ENCODE results near the gene EDN1. TPM values are rescaled to one million over a fixed set of nuclear protein-coding genes. Genes with fewer than 3 reads are reported as not detected.

Gene EDN1
- total RNA-seq, 1 experiment from 2014 or later = 15.1 TPM

GRCh38 chr6:12280902-12281301 lies 9.3 kb upstream of the EDN1 start:
- peak overlapping the region; percentile 0 for H3K27ac ChIP-seq (ENCODE audit: low read length)
- ChIA-PET POLR2A (no interaction called here), CTCF (interaction anchor here (0.5 to 0.7 kb wide), 2 partner anchors 8 to 9 kb away, joined by 3 read pairs; no protein-coding TSS in a partner anchor)
- no peaks in the 10 kb centered on the region for H3K9me3 ChIP-seq (ENCODE audit: control insufficient read depth, insufficient read depth, low read depth, low read length)
- DNase-seq (ENCODE audit: low read depth, low spot score) (no peak), ATAC-seq (no peak)
- TF ChIP-seq SIN3A (IDR thresholded peaks at IDR 0.05; ENCODE audit: borderline replicate concordance, insufficient read depth, low read depth, low read length) = no peak
- TF ChIP-seq CTCF (IDR thresholded peaks at IDR 0.05) = no peak
- TF ChIP-seq POLR2AphosphoS5 (IDR thresholded peaks at IDR 0.05; ENCODE audit: low read depth, low read length) = no peak
- TF ChIP-seq REST (IDR thresholded peaks at IDR 0.05; ENCODE audit: insufficient read depth in 1 of 2, low read depth in 2 of 2, low read length in 1 of 2) = no peak
- no peak for TF ChIP-seq TCF7L2 (IDR thresholded peaks at IDR 0.05; ENCODE audit: low read depth, low read length)
- H3K27me3 ChIP-seq (ENCODE audit: control insufficient read depth, insufficient read depth, low read length) = no peaks in the 10 kb centered on the region
- H3K36me3 ChIP-seq (ENCODE audit: control insufficient read depth, insufficient read depth, low read length) = no peaks in the 10 kb centered on the region
- no TSS peak for BruUV-seq (replicated peaks)
- in situ Hi-C loops (cut with HindIII; ENCODE audit: low pct_unique_long_range_greater_than_20kb, low sequenced_read_pairs) (no loop called here), intact Hi-C loops (cut with micrococcal nuclease; ENCODE audit: unreplicated experiment) (no loop called here)
- H3K4me1 ChIP-seq (ENCODE audit: control insufficient read depth, insufficient read depth, low read length) = peaks cover 18% of the 10 kb centered on the region; the same call in 1 of the 2 replicates
- no peak overlapping the region for H3K4me3 ChIP-seq (ENCODE audit: low read depth in 2 of 2, low read length in 2 of 2)

GRCh38 chr6:12283904-12284303 lies 6.3 kb upstream of the EDN1 start:
- POLR2A ChIA-PET = no interaction called here
- Histone ChIP-seq H3K4me3 (ENCODE audit: low read depth in 2 of 2, low read length in 2 of 2) (no peak overlapping the region), H3K27ac (ENCODE audit: low read length) (peak overlapping the region; percentile 21; the same call in 1 of the 2 replicates), H3K9me3 (ENCODE audit: control insufficient read depth, insufficient read depth, low read depth, low read length) (no peaks in the 10 kb centered on the region), H3K27me3 (ENCODE audit: control insufficient read depth, insufficient read depth, low read length) (no peaks in the 10 kb centered on the region), H3K36me3 (ENCODE audit: control insufficient read depth, insufficient read depth, low read length) (no peaks in the 10 kb centered on the region), H3K4me1 (ENCODE audit: control insufficient read depth, insufficient read depth, low read length) (peaks cover 36% of the 10 kb centered on the region)
- DNase-seq (ENCODE audit: low read depth, low spot score) (no peak), ATAC-seq (no peak)
- in situ Hi-C loops (cut with HindIII; ENCODE audit: low pct_unique_long_range_greater_than_20kb, low sequenced_read_pairs) = no loop called here
- no peak for TF ChIP-seq REST (IDR thresholded peaks at IDR 0.05; ENCODE audit: insufficient read depth in 1 of 2, low read depth in 2 of 2, low read length in 1 of 2)
- TF ChIP-seq TCF7L2 (IDR thresholded peaks at IDR 0.05; ENCODE audit: low read depth, low read length) = no peak
- no peak for TF ChIP-seq POLR2AphosphoS5 (IDR thresholded peaks at IDR 0.05; ENCODE audit: low read depth, low read length)
- TF ChIP-seq CTCF (IDR thresholded peaks at IDR 0.05) = no peak; the same call in 1 of the 2 replicates
- no peak for TF ChIP-seq SIN3A (IDR thresholded peaks at IDR 0.05; ENCODE audit: borderline replicate concordance, insufficient read depth, low read depth, low read length)
- CTCF ChIA-PET = no interaction called here
- BruUV-seq (replicated peaks) = no TSS peak
- intact Hi-C loops (cut with micrococcal nuclease; ENCODE audit: unreplicated experiment) = no loop called here

Measured in Panc1 (cell line).